GM19351 (cell line): Measurements from ENCODE around the gene RAB13.
"Not testable (repeated sequence)": the region's sequence is repeated elsewhere in the genome, so short reads cannot be mapped to it uniquely, and the experiment has no call there.

ENCODE experiments used
- ATAC-seq: cut with Tn5 transposase; IDR thresholded peaks from one replicate; pipeline ENCODE4 v1.9.1; 2021; ENCODE audit warnings: mild to moderate bottlenecking, moderate library complexity; ENCODE audit not compliant: unreplicated experiment

Gene RAB13

GRCh38 chr1:153985941-153986761 lies at the start of gene RAB13:
RAB13 (minus strand) TSS chr1:153986339; CDS start chr1:153986236, 103 bp downstream.
- no peak for ATAC-seq

- ATAC-seq, result not testable (repeated sequence)
Measured at GRCh38 chr1:154033697-154034096, 47.6 kb upstream of the RAB13 start.

DNA sequence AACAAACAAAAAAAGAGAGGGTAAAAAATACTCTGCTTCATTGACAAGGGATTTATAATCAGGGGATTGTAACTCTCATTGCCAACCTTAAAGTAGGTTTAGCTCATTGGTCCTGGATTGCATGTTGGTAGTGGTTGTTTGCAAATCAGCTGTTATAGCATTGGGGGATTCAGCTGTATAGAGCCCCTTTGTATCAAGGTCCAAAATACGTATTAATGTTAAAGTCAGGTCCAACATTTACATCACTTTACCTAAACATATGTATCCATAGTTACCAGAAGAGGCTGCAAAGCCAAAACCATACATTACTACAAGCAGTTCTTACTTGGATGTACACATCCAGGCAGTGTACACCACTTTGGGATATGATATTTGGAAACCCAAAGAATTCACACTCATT lies 33.8 kb upstream of the RAB13 start:
- ATAC-seq, result no peak

DNA sequence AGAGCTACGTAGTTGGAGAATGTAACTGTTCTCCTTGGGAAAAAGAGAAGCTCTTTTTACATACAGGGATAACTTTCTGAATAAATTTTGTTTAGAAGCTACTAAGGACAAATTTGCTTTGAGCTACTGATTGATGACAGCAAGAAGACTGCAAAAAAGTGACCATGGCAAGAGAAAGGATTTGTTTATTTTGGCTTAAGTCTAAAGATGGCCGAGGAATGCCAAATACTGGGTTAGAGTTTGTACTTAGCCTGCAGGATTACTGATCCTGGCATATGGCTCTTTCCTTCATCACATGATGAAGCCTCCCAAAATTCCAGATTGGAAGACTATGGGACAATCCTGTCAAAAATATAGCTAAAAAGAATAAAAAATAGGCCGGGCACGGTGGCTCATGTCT lies 33.1 kb upstream of the RAB13 start:
- no peak for ATAC-seq

DNA sequence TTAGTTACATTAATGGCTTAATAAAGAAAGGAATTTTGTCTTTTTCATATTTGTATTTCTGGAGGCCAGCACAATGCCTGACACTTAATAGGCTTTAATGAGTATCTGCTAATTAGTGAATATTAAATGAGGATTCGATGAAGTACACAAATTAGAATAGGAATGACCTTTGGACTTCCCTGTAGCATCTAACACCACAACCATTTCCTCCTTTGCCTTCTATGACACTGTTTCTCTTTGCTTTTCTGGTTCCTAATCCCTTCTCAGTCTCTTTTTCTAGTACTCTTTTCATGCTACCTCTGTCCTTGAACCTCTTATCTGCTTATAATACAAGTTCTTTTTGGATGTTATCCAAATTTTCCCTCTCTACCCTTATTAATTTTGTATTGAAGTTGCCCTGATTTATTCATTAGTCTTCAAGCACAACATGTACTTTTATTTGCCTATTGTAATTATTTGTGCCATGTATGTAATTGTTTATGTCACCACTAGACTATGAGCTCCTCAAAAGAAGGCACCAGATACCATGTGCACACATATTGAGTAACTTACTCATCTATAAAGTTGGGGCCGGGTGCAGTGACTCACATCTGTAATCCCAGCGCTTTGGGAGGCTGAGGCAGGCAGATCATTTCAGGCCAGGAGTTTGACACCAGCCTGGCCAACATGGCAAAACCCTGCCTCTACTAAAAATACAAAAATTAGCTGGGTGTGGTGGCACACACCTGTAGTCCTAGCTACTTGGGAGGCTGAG lies 28.2 kb upstream of the RAB13 start:
- ATAC-seq, result no peak

GRCh38 chr1:154012543-154012942 lies 26.4 kb upstream of the RAB13 start:
- ATAC-seq, result not testable (repeated sequence)

GRCh38 chr1:154012129-154012528 lies 26.0 kb upstream of the RAB13 start:
- no peak for ATAC-seq

DNA sequence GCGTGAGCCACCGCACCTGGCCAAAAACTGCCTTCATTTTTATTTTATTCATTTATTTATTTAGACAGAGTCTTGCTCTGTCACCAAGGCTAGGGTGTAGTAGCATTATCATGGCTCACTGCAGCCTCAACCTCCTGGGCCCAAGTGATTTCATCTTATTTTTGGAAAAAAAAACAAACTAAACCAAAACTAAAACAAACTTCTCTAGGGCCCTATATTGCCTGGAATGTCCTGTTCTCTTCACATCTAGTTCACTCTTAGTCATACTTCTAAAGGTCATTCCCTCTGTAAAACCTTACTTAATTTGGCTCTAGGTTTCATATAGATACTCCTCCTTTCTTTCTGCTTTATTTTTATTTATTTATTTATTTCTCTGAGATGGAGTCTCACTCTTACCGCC lies 20.0 kb upstream of the RAB13 start:
- no peak for ATAC-seq

DNA sequence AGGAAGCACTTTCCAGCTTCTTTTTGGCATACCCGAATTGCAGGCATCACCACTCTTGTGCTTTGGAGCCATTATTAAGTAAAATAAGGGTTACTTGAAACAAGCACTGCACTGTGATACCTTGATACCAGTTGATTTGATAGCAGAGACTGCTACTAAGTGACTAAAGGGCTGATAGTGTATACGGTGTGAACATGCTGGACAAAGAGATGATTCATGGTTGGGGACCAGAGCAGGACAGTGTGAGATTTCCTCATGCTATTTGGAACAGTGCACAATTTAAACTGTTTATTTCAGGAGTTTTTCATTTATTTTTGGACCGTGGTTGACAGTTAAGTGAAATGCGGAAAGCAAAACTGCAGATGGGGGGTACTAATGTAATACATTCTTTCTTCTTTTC lies 14.3 kb upstream of the RAB13 start:
- no peak for ATAC-seq

DNA sequence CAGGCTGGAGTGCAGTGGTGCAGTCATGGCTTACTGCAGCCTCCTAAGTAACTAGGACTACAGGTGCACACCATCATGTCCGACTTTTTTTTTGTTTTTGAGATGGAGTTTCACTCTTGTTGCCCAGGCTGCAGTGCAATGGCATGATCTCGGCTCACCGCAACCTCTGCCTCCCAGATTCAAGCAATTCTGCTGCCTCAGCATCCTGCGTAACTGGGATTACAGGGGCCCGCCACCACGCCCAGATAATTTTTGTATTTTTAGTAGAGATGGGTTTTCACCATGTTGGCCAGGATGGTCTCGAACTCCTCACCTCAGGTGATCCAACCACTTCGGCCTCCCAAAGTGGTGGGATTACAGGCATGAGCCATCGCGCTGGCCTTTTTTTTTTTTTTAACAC lies 10.7 kb upstream of the RAB13 start:
- ATAC-seq, result not testable (repeated sequence)

DNA sequence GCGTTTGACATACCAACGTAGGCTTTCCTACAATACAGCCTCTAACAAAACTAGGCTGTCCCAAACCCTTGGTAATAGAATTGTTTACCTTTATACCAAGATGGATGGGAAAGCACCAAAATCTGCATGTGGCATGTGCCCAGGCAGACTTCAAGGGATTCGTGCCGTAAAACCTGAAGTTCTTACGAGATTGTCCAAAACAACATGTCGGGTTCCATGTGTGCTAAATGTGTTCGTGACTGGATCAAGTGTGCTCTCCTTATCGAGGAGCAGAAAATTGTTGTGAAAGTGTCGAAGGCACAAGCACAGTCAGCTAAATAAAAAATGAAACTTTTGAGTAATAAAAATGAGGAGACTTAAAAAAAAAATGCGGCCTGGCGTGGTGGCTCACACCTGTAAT lies 9.5 kb upstream of the RAB13 start:
- no peak for ATAC-seq

DNA sequence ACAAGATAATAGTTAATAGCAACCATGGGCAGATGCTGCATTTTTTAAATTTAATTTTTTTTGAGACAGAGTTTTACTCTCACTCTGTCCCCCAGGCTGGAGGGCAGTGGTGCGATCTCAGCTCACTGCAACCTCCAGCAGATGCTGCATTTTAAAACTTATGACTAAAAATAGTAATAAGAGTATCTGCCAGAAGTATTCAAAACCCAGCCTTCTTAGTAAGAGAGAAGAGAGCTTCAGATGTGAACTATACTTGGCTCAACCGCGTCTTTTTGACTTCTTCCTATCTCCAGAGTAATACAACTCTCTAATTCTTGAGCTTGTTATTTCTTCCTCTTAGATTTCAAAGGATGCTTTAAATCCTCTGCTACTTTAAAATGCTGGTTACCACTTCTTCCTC lies 9.1 kb upstream of the RAB13 start:
- ATAC-seq, result no peak

DNA sequence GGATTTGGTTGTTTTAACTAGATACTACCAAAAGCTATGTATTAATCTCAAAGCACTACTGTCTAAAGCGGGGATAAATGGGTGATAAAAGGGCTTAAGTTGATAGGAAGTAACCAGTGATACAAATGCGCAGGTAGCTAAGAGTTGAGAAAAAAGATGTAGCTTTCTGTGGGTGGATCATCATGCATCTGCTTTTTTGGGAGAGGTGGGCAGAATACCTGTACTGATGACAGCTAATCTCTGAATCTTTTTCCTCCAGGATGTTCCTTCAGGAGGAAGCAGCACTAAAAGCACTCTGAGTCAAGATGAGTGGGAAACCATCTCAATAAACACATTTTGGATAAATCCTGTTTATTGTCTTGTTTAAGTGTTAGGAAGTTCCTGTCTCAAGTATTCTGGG lies 5.7 kb upstream of the RAB13 start:
- ATAC-seq, result no peak

DNA sequence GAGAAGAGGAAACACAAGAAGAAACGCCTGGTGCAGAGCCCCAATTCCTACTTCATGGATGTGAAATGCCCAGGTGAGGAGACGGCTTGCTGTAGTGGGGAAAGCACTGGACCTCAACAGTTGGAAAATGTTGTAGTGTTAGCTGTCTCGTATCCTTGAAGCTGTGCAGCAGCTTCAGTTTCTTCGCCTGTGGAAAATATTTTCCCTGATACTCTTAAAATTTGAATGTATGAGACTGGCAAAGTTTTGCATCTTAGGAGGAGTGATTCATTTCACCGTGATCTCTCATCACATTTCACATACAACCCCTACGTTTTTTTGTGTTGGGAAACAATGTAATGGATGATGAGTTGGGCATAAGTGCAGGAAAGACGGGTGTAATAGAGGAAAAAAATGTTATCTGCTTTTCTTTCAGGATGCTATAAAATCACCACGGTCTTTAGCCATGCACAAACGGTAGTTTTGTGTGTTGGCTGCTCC lies 5.1 kb upstream of the RAB13 start:
- ATAC-seq, result no peak

DNA sequence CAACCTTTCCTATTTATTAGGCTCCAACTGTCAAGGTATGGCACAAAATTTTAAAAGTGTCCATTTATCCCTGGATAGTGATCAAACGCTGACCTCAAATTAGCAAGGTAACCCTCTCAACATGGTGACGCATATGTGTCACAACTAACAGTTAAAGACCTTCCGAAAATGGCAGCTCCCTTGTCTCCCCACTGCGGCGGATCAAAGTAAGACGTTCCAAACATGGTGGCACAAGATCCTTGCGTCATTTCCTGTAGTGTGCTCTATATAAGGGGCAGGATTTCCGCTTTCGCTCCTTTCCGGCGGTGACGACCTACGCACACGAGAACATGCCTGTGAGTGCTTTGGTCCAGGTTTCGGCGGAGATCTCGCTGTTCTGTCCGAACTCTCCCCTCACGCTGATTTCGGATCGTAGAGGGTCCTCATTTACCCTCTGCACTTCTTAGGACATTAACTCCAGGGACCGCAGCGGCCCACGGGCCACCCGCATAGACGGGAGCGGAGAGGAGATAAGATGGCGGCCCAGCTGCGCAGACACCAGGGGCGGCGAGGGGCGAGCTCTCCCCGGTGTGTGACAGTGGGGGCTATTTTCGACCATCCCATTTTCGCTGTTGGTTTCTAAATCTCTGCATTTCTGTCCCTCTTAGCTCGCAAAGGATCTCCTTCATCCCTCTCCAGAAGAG lies 4.5 kb upstream of the RAB13 start, which contains the start of gene RPS27:
RPS27 (plus strand) TSS at position 295 of the 683 bp plus-strand sequence; CDS start at position 330, 35 bp downstream.
- ATAC-seq, result peak; percentile 69

GRCh38 chr1:153987621-153988020 lies 1.5 kb upstream of the RAB13 start:
- ATAC-seq, result no peak

GRCh38 chr1:153985341-153985912 lies 712 bp downstream of the RAB13 start:
- ATAC-seq, result no peak

DNA sequence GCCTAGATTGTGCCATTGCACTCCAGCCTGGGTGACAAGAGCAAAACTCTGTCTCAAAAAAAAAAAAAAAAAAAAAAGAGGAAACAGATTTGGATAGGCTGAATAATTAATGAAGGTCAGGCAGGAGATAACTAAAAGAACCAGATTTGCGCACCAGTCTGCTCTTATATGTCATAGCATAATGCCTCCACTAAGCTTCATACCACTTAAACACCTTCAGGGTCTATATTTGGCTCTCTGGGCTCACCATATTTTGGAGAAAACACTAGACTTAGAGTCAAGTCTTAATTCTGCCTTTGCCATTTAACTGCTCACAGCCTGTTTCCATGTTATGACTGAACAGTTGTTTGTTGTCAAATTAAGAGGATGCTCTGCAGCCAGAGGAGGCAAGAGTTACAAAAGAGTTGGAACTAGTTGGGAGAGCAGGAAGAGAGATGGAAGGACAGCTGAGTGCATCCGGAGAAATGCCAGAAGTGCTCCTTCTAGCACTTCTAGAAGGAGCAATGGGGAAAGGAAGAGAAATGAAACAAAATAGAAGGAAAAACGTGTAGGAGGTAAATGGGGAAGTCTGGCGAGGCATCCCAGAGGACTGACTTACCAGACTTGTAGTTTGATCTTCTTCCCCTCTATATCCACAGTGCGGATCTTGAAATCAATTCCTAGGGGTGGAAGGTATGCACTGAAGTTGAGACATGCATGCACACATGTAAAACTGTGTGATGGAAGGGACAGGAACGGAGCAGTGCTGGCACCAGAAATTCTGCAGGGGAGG lies 1.8 kb downstream of the RAB13 start:
- ATAC-seq, result no peak

DNA sequence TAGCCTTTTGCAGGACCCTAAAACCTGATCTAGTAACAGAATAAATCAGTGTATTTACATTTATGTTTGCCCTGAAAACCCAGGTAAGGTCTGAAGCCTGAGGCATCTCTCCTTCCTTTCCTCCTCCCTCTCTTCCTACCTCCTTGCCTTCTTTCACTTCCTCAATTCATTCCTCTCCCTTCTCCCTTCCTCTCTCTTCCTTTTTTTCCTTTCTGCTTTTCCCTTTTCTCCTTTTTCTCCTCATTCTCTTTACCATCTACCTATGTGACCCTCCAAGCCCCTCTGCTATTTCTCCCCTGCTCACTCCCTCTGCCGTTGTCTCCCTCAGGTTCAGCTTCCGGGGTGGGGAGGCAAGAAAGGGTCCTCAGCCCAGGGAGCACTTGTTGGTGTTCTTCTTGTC lies 4.4 kb downstream of the RAB13 start:
- ATAC-seq, result not testable (repeated sequence)

DNA sequence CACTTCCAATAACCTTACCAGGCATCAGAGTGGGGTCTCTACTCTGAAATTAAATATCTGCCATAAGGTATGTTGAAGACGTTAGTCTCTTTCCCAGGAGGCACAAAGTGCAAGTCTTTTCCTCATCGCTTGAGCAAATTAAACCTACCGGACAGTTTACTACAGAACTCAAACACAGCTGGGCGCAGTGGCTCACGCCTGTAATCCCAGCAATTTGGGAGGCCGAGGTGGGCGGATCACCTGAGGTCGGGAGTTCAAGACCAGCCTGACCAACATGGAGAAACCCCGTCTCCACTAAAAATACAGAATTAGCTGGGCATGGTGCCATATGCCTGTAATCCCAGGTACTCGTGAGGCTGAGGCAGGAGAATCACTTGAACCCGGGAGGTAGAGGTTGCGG lies 7.0 kb downstream of the RAB13 start:
- ATAC-seq, result not testable (repeated sequence)
